HEK293T (cell line): ENCODE results near the gene FNDC3B.

Source experiments
- CTCF ChIA-PET: fragments of 350-600 bp; formaldehyde crosslinking; extraction: SDS; loops from one replicate; lab custom pipeline; 2021; ENCODE audit warnings: antibody characterized with exemption, inconsistent platforms; lab: Yijun Ruan, JAX
- POLR2A ChIA-PET: fragments of 350-600 bp; formaldehyde crosslinking; extraction: SDS; loops from one replicate; lab custom pipeline; 2020; ENCODE audit warnings: antibody characterized with exemption, inconsistent platforms; lab: Yijun Ruan, JAX
- DNase-seq: peaks from one replicate; pipeline ENCODE4 v3.0.0; 2012; ENCODE audit warnings: mixed read lengths; ENCODE audit errors: extremely low spot score
- ARNT ChIP-seq: fragments of 450-650 bp; IDR thresholded peaks from 2 replicates; pipeline ENCODE4 v1.6.1; 2017; ENCODE audit warnings: mild to moderate bottlenecking
- BHLHE40 ChIP-seq: fragments of 450-650 bp; IDR thresholded peaks from 2 replicates; pipeline ENCODE4 v1.6.1; 2016; ENCODE audit warnings: mild to moderate bottlenecking, moderate library complexity, borderline replicate concordance
- CTBP1 ChIP-seq: fragments of 450-650 bp; IDR thresholded peaks from 2 replicates; pipeline ENCODE4 v1.6.1; 2016; ENCODE audit warnings: borderline replicate concordance
- ELF4 ChIP-seq: fragments of 450-650 bp; IDR thresholded peaks from 2 replicates; pipeline ENCODE4 v1.6.1; 2017; ENCODE audit warnings: antibody characterized with exemption
- FOXA1 ChIP-seq: fragments of 450-650 bp; IDR thresholded peaks from 2 replicates; pipeline ENCODE4 v1.6.1; 2016; ENCODE audit warnings: mild to moderate bottlenecking
- FOXK2 ChIP-seq: fragments of 450-650 bp; IDR thresholded peaks from 2 replicates; pipeline ENCODE4 v1.6.1; 2016; ENCODE audit warnings: mild to moderate bottlenecking
- FOXM1 ChIP-seq: fragments of 450-650 bp; IDR thresholded peaks from 2 replicates; pipeline ENCODE4 v1.6.1; 2017; ENCODE audit warnings: mild to moderate bottlenecking, borderline replicate concordance
- HDGF ChIP-seq: fragments of 450-650 bp; IDR thresholded peaks from 2 replicates; pipeline ENCODE4 v1.6.1; 2017; ENCODE audit warnings: antibody characterized with exemption, borderline replicate concordance
- L3MBTL2 ChIP-seq: fragments of 450-650 bp; conservative IDR thresholded peaks from 2 replicates; pipeline ENCODE4 v1.6.1; 2016; ENCODE audit warnings: mild to moderate bottlenecking
- LEF1 ChIP-seq: fragments of 450-650 bp; IDR thresholded peaks from 2 replicates; pipeline ENCODE4 v1.6.1; 2017; ENCODE audit warnings: mild to moderate bottlenecking, borderline replicate concordance
- NFRKB ChIP-seq: fragments of 450-650 bp; IDR thresholded peaks from 2 replicates; pipeline ENCODE4 v1.6.1; 2016; ENCODE audit warnings: mild to moderate bottlenecking, moderate library complexity
- SP1 ChIP-seq: fragments of 450-650 bp; IDR thresholded peaks from 2 replicates; pipeline ENCODE4 v1.6.1; 2017
- SUZ12 ChIP-seq: fragments of 450-650 bp; IDR thresholded peaks from 2 replicates; pipeline ENCODE4 v1.6.1; 2016; ENCODE audit warnings: mild to moderate bottlenecking
- TARDBP ChIP-seq: fragments of 450-650 bp; IDR thresholded peaks from 2 replicates; pipeline ENCODE4 v1.6.1; 2016
- ZNF384 ChIP-seq: fragments of 450-650 bp; IDR thresholded peaks from 2 replicates; pipeline ENCODE4 v1.6.1; 2016
- TF ChIP-seq, protein P1 (sequence below): fragments of 450-650 bp; IDR thresholded peaks from 2 replicates; pipeline ENCODE4 v1.6.1; 2016

The FNDC3B gene

DNA sequence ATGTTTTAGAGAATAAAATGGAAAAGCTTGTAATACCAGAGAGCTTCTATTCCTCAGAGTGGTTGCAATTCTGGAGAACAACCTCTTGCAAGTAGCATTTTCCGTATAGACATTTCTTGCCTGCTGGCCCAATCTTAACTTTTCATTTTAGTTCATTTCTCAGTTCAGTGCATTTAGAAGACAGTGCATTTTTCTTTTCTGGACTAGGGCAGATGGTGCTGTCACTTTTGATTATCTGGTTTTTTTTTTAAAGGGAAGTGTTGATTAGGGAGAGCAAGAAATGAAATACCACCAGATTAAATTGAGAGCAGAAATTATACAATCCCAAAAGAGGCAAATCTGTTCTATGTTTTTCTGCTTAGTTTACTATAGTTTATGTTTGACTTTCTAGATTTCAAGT is 236.2 kb downstream of the FNDC3B start:
- no peak for DNase-seq
- POLR2A ChIA-PET: no interaction called here
- no peak for TF ChIP-seq LEF1
- TF ChIP-seq CTBP1: no peak
- no peak for TF ChIP-seq FOXM1
- TF ChIP-seq ARNT: no peak
- TF ChIP-seq TARDBP: no peak
- no peak for TF ChIP-seq NFRKB
- TF ChIP-seq FOXK2: no peak
- TF ChIP-seq BHLHE40: no peak
- TF ChIP-seq L3MBTL2: no peak
- TF ChIP-seq ZNF384: no peak
- no peak for TF ChIP-seq HDGF
- no peak for TF ChIP-seq SP1
- no peak for TF ChIP-seq FOXA1
- CTCF ChIA-PET: no interaction called here

DNA sequence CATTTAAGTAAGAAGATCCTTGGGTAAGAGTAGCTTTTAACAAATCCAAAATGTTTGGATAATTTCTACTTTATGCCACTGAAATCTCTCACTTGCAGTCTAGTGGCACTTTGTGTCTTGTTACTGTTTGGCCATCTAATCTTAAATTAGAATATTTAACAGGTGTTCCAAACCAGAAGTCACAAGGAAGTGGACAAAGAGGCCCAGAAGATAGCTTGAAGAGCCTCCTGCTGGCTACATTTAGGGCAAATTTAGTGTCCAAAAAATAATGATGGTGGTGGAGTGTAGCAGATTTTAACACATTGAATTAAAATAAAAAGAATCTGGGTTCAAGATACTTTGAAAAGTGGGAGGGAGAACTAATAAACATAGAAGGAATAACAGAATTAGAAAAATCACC is 236.7 kb downstream of the FNDC3B start:
- ChIA-PET CTCF (no interaction called here), POLR2A (no interaction called here)
- no peak for DNase-seq
- TF ChIP-seq FOXK2 (no peak), NFRKB (no peak)

DNA sequence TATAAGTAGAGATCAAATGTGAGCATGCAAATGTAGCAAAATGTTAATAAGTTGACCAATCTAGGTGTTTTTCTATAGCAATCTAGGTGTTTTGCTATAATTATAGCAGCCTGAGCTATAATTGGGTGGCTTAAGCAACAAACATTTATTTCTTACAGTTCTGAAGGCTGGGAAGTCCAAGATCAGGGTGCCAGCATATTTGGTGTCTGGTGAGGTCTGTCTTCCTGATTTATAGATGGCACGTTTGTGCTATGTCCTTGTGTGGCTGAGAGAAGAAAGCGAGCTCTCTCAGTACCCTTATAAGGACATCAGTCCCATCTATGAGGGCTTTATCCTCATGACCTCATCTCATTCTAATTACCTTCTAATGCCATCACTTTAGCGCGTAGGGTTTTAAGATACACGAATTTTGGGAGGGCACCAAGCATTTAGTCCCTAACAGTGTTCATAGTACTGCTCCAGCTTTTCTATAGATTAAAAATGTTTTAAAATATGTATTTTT is 237.8 kb downstream of the FNDC3B start:
- CTCF ChIA-PET: interaction anchor here (0.5 to 1.0 kb wide), 2 partner anchors 55 to 175 kb away, joined by 3 to 5 read pairs; no protein-coding TSS in a partner anchor
- TF ChIP-seq TARDBP: no peak
- no peak for TF ChIP-seq ZNF384
- no peak for TF ChIP-seq SUZ12
- no peak for TF ChIP-seq L3MBTL2
- TF ChIP-seq FOXK2: no peak
- no peak for DNase-seq
- POLR2A ChIA-PET: no interaction called here

DNA sequence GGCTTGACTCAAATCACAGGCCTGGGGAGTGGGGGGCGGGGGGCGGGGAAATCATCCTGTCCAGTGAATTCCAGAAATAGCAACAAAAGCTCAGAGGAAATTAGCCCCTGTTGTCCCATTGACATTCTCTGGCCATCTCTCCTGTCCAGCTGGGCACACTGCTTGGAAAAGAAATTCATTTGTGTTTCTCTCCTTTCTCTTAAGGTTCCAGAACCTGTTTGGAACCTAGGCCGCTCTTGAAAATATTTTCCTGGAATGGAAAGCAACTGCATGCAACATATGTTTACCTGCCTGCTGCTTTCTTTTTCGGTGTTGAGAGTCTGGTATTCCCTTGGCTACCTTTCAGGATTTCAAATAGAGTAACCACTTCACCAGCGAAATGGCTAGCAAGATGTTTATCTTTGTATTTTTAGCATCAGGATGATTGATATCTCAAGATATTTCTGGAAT is 239.8 kb downstream of the FNDC3B start:
- TF ChIP-seq FOXM1: no peak
- TF ChIP-seq ELF4: no peak
- no peak for TF ChIP-seq SUZ12
- no peak for TF ChIP-seq FOXA1
- TF ChIP-seq ARNT: no peak
- TF ChIP-seq L3MBTL2: no peak
- no peak for TF ChIP-seq ZNF384
- no peak for TF ChIP-seq CTBP1
- TF ChIP-seq SP1: no peak
- TF ChIP-seq HDGF: no peak
- TF ChIP-seq TARDBP: no peak
- no peak for TF ChIP-seq FOXK2
- TF ChIP-seq LEF1: no peak
- no peak for TF ChIP-seq NFRKB
- no peak for TF ChIP-seq BHLHE40
- TF ChIP-seq, protein P1, sequence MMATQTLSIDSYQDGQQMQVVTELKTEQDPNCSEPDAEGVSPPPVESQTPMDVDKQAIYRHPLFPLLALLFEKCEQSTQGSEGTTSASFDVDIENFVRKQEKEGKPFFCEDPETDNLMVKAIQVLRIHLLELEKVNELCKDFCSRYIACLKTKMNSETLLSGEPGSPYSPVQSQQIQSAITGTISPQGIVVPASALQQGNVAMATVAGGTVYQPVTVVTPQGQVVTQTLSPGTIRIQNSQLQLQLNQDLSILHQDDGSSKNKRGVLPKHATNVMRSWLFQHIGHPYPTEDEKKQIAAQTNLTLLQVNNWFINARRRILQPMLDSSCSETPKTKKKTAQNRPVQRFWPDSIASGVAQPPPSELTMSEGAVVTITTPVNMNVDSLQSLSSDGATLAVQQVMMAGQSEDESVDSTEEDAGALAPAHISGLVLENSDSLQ: no peak
- CTCF ChIA-PET: no interaction called here
- POLR2A ChIA-PET: no interaction called here
- no peak for DNase-seq

- CTCF ChIA-PET: interaction anchor here (1.1 to 1.7 kb wide), 2 partner anchors 10 to 52 kb away, joined by 3 to 5 read pairs; no protein-coding TSS in a partner anchor
- no peak for DNase-seq
- POLR2A ChIA-PET: no interaction called here
- TF ChIP-seq FOXA1: no peak
- no peak for TF ChIP-seq FOXM1
- no peak for TF ChIP-seq ZNF384
- no peak for TF ChIP-seq NFRKB
- no peak for TF ChIP-seq FOXK2
- no peak for TF ChIP-seq BHLHE40
- no peak for TF ChIP-seq ARNT
- TF ChIP-seq TARDBP: no peak
- TF ChIP-seq HDGF: no peak
- TF ChIP-seq SP1: no peak
- no peak for TF ChIP-seq ELF4
- TF ChIP-seq, protein P1: no peak
- TF ChIP-seq CTBP1: no peak
- TF ChIP-seq LEF1: no peak
- no peak for TF ChIP-seq SUZ12
Measured at GRCh38 chr3:172279974-172280373, 240.6 kb downstream of the FNDC3B start.

GRCh38 chr3:172280406-172281051 is 241.2 kb downstream of the FNDC3B start:
- ChIA-PET CTCF (interaction anchor here (0.7 to 1.7 kb wide), 3 partner anchors 9 to 52 kb away, joined by 3 to 5 read pairs (median 3); no protein-coding TSS in a partner anchor), POLR2A (no interaction called here)
- no peak for TF ChIP-seq FOXK2
- no peak for TF ChIP-seq BHLHE40
- no peak for TF ChIP-seq SP1
- no peak for TF ChIP-seq ARNT
- TF ChIP-seq LEF1: no peak
- no peak for TF ChIP-seq ZNF384
- TF ChIP-seq FOXM1: no peak
- TF ChIP-seq HDGF: no peak
- no peak for TF ChIP-seq TARDBP
- TF ChIP-seq FOXA1: no peak
- no peak for DNase-seq

DNA sequence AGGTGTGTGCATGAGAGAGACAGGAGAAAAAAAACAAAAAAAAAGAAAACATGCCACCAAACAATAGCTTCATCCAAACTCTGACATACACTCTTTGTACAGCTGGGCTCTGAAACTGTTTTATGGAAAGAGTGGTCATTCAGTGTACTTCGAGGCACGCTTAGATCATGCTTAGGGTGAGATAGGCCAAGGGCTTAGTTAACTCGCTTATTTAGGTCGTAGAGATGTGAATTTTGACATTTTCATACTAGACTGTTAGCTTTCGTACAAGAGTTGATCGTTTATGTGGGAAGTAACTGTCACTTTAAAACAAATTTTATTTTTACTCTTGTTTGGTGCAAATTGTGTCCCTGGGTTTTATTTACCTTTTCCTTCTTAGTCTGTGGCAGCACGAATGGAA is 242.5 kb downstream of the FNDC3B start:
- no peak for DNase-seq
- TF ChIP-seq NFRKB (no peak), SP1 (no peak), ARNT (no peak), LEF1 (no peak), ZNF384 (no peak), FOXA1 (no peak), SUZ12 (no peak), HDGF (no peak), CTBP1 (no peak), ELF4 (no peak)
- TF ChIP-seq, protein P1: no peak
- ChIA-PET POLR2A (no interaction called here), CTCF (no interaction called here)
